Eye (tissue), 1 donor: ENCODE results near the gene SEL1L.
"Not testable (repeated sequence)": the region's sequence is repeated elsewhere in the genome, so short reads cannot be mapped to it uniquely, and the experiment has no call there.

Experiments
- DNase-seq: peaks from one replicate; pipeline ENCODE4 v3.0.0-alpha.2; 2015

The SEL1L gene

GRCh38 chr14:81523616-81524015 is 10.0 kb downstream of the SEL1L start:
- no peak for DNase-seq

- DNase-seq, result no peak
Measured at GRCh38 chr14:81523016-81523415, 10.6 kb downstream of the SEL1L start.

- no peak for DNase-seq
Measured at GRCh38 chr14:81521356-81521755, 12.3 kb downstream of the SEL1L start.

- no peak for DNase-seq
Measured at GRCh38 chr14:81519200-81520011, 14.2 kb downstream of the SEL1L start.

- no peak for DNase-seq
Measured at GRCh38 chr14:81517798-81518398, 15.8 kb downstream of the SEL1L start.

GRCh38 chr14:81516986-81517797 is 16.5 kb downstream of the SEL1L start:
- no peak for DNase-seq

- DNase-seq, result not testable (repeated sequence)
Measured at GRCh38 chr14:81515927-81516326, 17.7 kb downstream of the SEL1L start.

GRCh38 chr14:81512826-81513225 is 20.8 kb downstream of the SEL1L start:
- DNase-seq, result not testable (repeated sequence)

GRCh38 chr14:81511111-81511904 is 22.3 kb downstream of the SEL1L start:
- no peak for DNase-seq

GRCh38 chr14:81509838-81510452 is 23.7 kb downstream of the SEL1L start:
- peak; percentile 24 for DNase-seq

GRCh38 chr14:81509321-81509720 is 24.3 kb downstream of the SEL1L start:
- DNase-seq, result no peak

- no peak for DNase-seq
Measured at GRCh38 chr14:81506487-81506886, 27.2 kb downstream of the SEL1L start.

GRCh38 chr14:81504864-81505263 is 28.8 kb downstream of the SEL1L start:
- no peak for DNase-seq

GRCh38 chr14:81485781-81486180 is 47.9 kb downstream of the SEL1L start:
- no peak for DNase-seq

- no peak for DNase-seq
Measured at GRCh38 chr14:81485372-81485771, 48.3 kb downstream of the SEL1L start.

- DNase-seq, result no peak
Measured at GRCh38 chr14:81484120-81484519, 49.5 kb downstream of the SEL1L start.

- DNase-seq, result no peak
Measured at GRCh38 chr14:81480741-81481140, 52.9 kb downstream of the SEL1L start.

GRCh38 chr14:81478446-81478845 is 55.2 kb downstream of the SEL1L start:
- no peak for DNase-seq

- no peak for DNase-seq
Measured at GRCh38 chr14:81476816-81477215, 56.8 kb downstream of the SEL1L start.

- DNase-seq, result no peak
Measured at GRCh38 chr14:81474685-81475324, 58.8 kb downstream of the SEL1L start.

GRCh38 chr14:81474148-81474492 is 59.5 kb downstream of the SEL1L start:
- DNase-seq, result no peak
